IMR-90 (cell line): ENCODE results near the gene ABCC8. TPM values are rescaled to one million over a fixed set of nuclear protein-coding genes. Genes with fewer than 3 reads are reported as not detected.

Experiments used
- ATAC-seq: fragments of 200-7000 bp; cut with Tn5 transposase; 2 replicates; pipeline ENCODE4 v1.9.1; 2020; ENCODE audit warnings: low read depth, mild to moderate bottlenecking, moderate library complexity
- BruUV-seq: library from RNA; stranded (reverse); fragments of 400-500 nt; replicated peaks from 2 replicates; lab custom pipeline; 2021; lab: Mats Ljungman, UMichigan
- CTCF ChIA-PET: fragments of 300-600 bp; formaldehyde crosslinking; extraction: SDS; loops from one replicate; lab custom pipeline; 2021; ENCODE audit warnings: antibody characterized with exemption; lab: Yijun Ruan, JAX
- POLR2A ChIA-PET: fragments of 300-600 bp; sonication (Branson Sonifier 250); formaldehyde crosslinking; loops from one replicate; lab custom pipeline; 2022; ENCODE audit warnings: antibody characterized with exemption; ENCODE audit not compliant: unreplicated experiment; lab: Charles Lee
- DNase-seq: peaks from one replicate; pipeline ENCODE4 v3.0.0; 2013
- H2AFZ ChIP-seq: replicated peaks from 2 replicates; pipeline ENCODE3; 2013; ENCODE audit warnings: low read length, mild to moderate bottlenecking; ENCODE audit not compliant: poor library complexity
- H2AK5ac ChIP-seq: 2 replicates; pipeline ENCODE4 v1.6.1; 2013; ENCODE audit warnings: low read depth, low read length, inconsistent platforms
- H2AK9ac ChIP-seq: replicated peaks from 2 replicates; pipeline ENCODE3; 2013; ENCODE audit warnings: mild to moderate bottlenecking, low read depth, low read length, moderate library complexity; ENCODE audit not compliant: poor library complexity
- H2BK120ac ChIP-seq: 2 replicates; pipeline ENCODE4 v1.6.1; 2013; ENCODE audit warnings: low read depth, low read length, inconsistent platforms
- H2BK15ac ChIP-seq: 3 replicates; pipeline ENCODE4 v1.6.1; 2013; ENCODE audit warnings: low read depth, low read length, inconsistent platforms
- H2BK20ac ChIP-seq: 2 replicates; pipeline ENCODE4 v1.6.1; 2013; ENCODE audit warnings: low read depth, mild to moderate bottlenecking, inconsistent platforms, low read length, moderate library complexity
- H2BK5ac ChIP-seq: 2 replicates; pipeline ENCODE4 v1.6.1; 2013; ENCODE audit warnings: mild to moderate bottlenecking, low read depth, low read length, inconsistent platforms; ENCODE audit not compliant: poor library complexity, severe bottlenecking
- H3K14ac ChIP-seq: replicated peaks from 2 replicates; pipeline ENCODE4 v1.6.1; 2013; ENCODE audit warnings: low read depth, low read length, inconsistent platforms
- H3K18ac ChIP-seq: 2 replicates; pipeline ENCODE4 v1.6.1; 2013; ENCODE audit warnings: low read depth, low read length, control low read depth
- H3K23ac ChIP-seq: 2 replicates; pipeline ENCODE4 v1.6.1; 2013; ENCODE audit warnings: low read depth, low read length, inconsistent platforms
- H3K27ac ChIP-seq: 2 replicates; pipeline ENCODE4 v1.5.1; 2013; ENCODE audit warnings: mild to moderate bottlenecking, control low read depth, low read length; ENCODE audit not compliant: insufficient read depth
- H3K27me3 ChIP-seq: 2 replicates; pipeline ENCODE4 v1.6.1; 2013; ENCODE audit warnings: low read length; ENCODE audit not compliant: control insufficient read depth, insufficient read depth
- H3K36me3 ChIP-seq: 2 replicates; pipeline ENCODE4 v1.6.1; 2013; ENCODE audit warnings: low read length, mixed read lengths; ENCODE audit not compliant: control insufficient read depth, insufficient read depth
- H3K4ac ChIP-seq: 2 replicates; pipeline ENCODE4 v1.6.1; 2013; ENCODE audit warnings: low read depth, low read length, inconsistent platforms
- H3K4me1 ChIP-seq: 2 replicates; pipeline ENCODE4 v1.6.1; 2013; ENCODE audit warnings: low read length, mixed read lengths; ENCODE audit not compliant: control insufficient read depth, insufficient read depth
- H3K4me2 ChIP-seq: 2 replicates; pipeline ENCODE4 v1.6.1; 2013; ENCODE audit warnings: low read depth, mild to moderate bottlenecking, control low read depth, low read length, moderate library complexity
- H3K4me3 ChIP-seq: 2 replicates; pipeline ENCODE4 v1.5.1; 2013; ENCODE audit warnings: low read depth, mild to moderate bottlenecking, control low read depth, low read length, moderate library complexity; ENCODE audit not compliant: insufficient read depth
- H3K56ac ChIP-seq: 2 replicates; pipeline ENCODE4 v1.6.1; 2013; ENCODE audit warnings: low read length, inconsistent platforms; ENCODE audit not compliant: insufficient read depth; ENCODE audit errors: extremely low read depth
- H3K79me1 ChIP-seq, 2 experiments: 2 replicates each; pipeline ENCODE4 v1.6.1; 2013; ENCODE audit warnings: low read length in 2 of 2, inconsistent platforms in 1 of 2, low read depth in 1 of 2
- H3K9ac ChIP-seq: 2 replicates; pipeline ENCODE4 v1.6.1; 2013; ENCODE audit warnings: low read depth, low read length, control low read depth
- H3K9me1 ChIP-seq: 2 replicates; pipeline ENCODE4 v1.6.1; 2013; ENCODE audit warnings: low read length, inconsistent platforms; ENCODE audit not compliant: insufficient read depth
- H3K9me3 ChIP-seq: 2 replicates; pipeline ENCODE4 v1.6.1; 2013; ENCODE audit warnings: low read length; ENCODE audit not compliant: control insufficient read depth, insufficient read depth
- H4K20me1 ChIP-seq: 2 replicates; pipeline ENCODE4 v1.6.1; 2013; ENCODE audit warnings: low read length, inconsistent platforms; ENCODE audit not compliant: insufficient read depth
- H4K5ac ChIP-seq: 2 replicates; pipeline ENCODE4 v1.6.1; 2013; ENCODE audit warnings: mild to moderate bottlenecking, low read depth, low read length, control low read depth
- H4K8ac ChIP-seq, 2 experiments: 2 replicates each; pipeline ENCODE4 v1.6.1; 2013; ENCODE audit warnings: low read depth in 2 of 2, low read length in 2 of 2, control low read depth in 1 of 2, inconsistent platforms in 1 of 2
- H4K91ac ChIP-seq: 2 replicates; pipeline ENCODE4 v1.6.1; 2013; ENCODE audit warnings: low read depth, low read length, inconsistent platforms; ENCODE audit not compliant: insufficient read depth
- BHLHE40 ChIP-seq: fragments of 150-350 bp; IDR thresholded peaks from 2 replicates; pipeline ENCODE4 v1.6.1; 2016; ENCODE audit warnings: mild to moderate bottlenecking, low read depth, low read length
- WGBS, 2 experiments: methylation state at CpG; one replicate each; pipeline versions ENCODE4 v1.1.5 to v1.1.7; 2013; ENCODE audit warnings: missing lambda C conversion rate in 2 of 2; ENCODE audit not compliant: insufficient read length in 1 of 2; ENCODE audit errors: extremely low coverage in 2 of 2; 5-methylcytosine and 5-hydroxymethylcytosine counted together
- dilution Hi-C: fragments of 300-500 bp; cut with HindIII; formaldehyde crosslinking; loops from one replicate; pipeline ENCODE4 v1.14.3; 2018; ENCODE audit warnings: low sequenced_read_pairs; ENCODE audit not compliant: unreplicated experiment
- in situ Hi-C: fragments of 300-500 bp; cut with MboI; formaldehyde crosslinking; loops from 3 replicates; pipeline ENCODE4 v1.14.3; 2019; ENCODE audit warnings: low sequenced_read_pairs, inconsistent platforms, mixed read lengths
- intact Hi-C: fragments of 100-400 bp; cut with micrococcal nuclease; formaldehyde crosslinking; loops from 2 replicates; pipeline ENCODE4 v1.10.0; 2022
- polyA plus RNA-seq, 3 experiments: library from polyadenylated mRNA; depleted of rRNA; stranded (reverse); fragments of >200 nt; gene quantifications; 2 replicates each; pipeline ENCODE4 v1.2.3, GENCODE V29; 2012; ENCODE audit warnings: low replicate concordance in 1 of 3
- total RNA-seq: library from RNA; depleted of rRNA; stranded (reverse); fragments of >200 nt; gene quantifications from 2 replicates; pipeline ENCODE4 v1.2.3, GENCODE V29; 2012

Gene ABCC8
- total and polyA plus RNA-seq, 2 of the 4 experiments (the other 2 are of a cell fraction): not detected

- TF ChIP-seq BHLHE40: no peak
- no peak overlapping the region for H3K4me3 ChIP-seq
- H2BK5ac ChIP-seq: no peak overlapping the region
- no peak overlapping the region for H3K9ac ChIP-seq
- H3K14ac ChIP-seq: no peak overlapping the region
- DNase-seq (no peak), ATAC-seq (no peak)
- ChIA-PET POLR2A (no interaction called here), CTCF (no interaction called here)
- H2AK9ac ChIP-seq: no peak overlapping the region
- no peaks in the 10 kb centered on the region for H3K36me3 ChIP-seq
- no peak overlapping the region for H2BK20ac ChIP-seq
- no peak overlapping the region for H3K18ac ChIP-seq
- no peaks in the 10 kb centered on the region for H4K20me1 ChIP-seq
- no peak overlapping the region for H4K5ac ChIP-seq
- no peak overlapping the region for H3K4me2 ChIP-seq
- no peak overlapping the region for H3K27ac ChIP-seq
- no peak overlapping the region for H3K4ac ChIP-seq
- no peak overlapping the region for H3K23ac ChIP-seq
- peaks cover 38% of the 10 kb centered on the region for H3K27me3 ChIP-seq
- dilution Hi-C loops: no loop called here
- H2AK5ac ChIP-seq: no peak overlapping the region
- H3K9me1 ChIP-seq: no peaks in the 10 kb centered on the region
- no peak overlapping the region for H2BK120ac ChIP-seq
- no peak overlapping the region for H2BK15ac ChIP-seq
- H3K4me1 ChIP-seq: no peaks in the 10 kb centered on the region
- in situ Hi-C loops: no loop called here
- H4K8ac ChIP-seq: no peak overlapping the region
- no peak overlapping the region for H2AFZ ChIP-seq
- no TSS peak for BruUV-seq
- 14% methylated on average over 1 of the region's 6 CpGs; no CpG with 5 or more reads in 1 of the 2 experiments for WGBS, 2 experiments
- H3K79me1 ChIP-seq: no peaks in the 10 kb centered on the region
- H4K91ac ChIP-seq: no peak overlapping the region
- H3K56ac ChIP-seq: no peak overlapping the region
- H3K9me3 ChIP-seq: no peaks in the 10 kb centered on the region
- intact Hi-C loops: no loop called here
Measured at GRCh38 chr11:17478070-17478469, 1.4 kb upstream of the ABCC8 start.
